Measurements from ENCODE around the gene ASMT.

ASMT gene

GRCh38 chrX:1609311-1609710, 5.5 kb upstream of the ASMT start:
- in situ Hi-C loops (cut with HindIII; ENCODE audit: low pct_ligation_motif_present, low sequenced_read_pairs), result no loop called here
- no peak overlapping the region for H3K4me3 ChIP-seq (ENCODE audit: low read depth, low read length)
- no peaks in the 10 kb centered on the region for H3K27me3 ChIP-seq (replicated peaks)
- DNase-seq, result no peak
- no peak overlapping the region for H3K27ac ChIP-seq
- no peak for TF ChIP-seq CTCF (IDR thresholded peaks at IDR 0.05; ENCODE audit: low read depth, low read length, missing control alignments)
- H3K36me3 ChIP-seq (replicated peaks), result no peaks in the 10 kb centered on the region

GRCh38 chrX:1609762-1610161, 5.1 kb upstream of the ASMT start:
- Histone ChIP-seq H3K27me3 (replicated peaks) (no peaks in the 10 kb centered on the region), H3K4me3 (ENCODE audit: low read depth, low read length) (no peak overlapping the region), H3K36me3 (replicated peaks) (no peaks in the 10 kb centered on the region), H3K27ac (no peak overlapping the region)
- in situ Hi-C loops (cut with HindIII; ENCODE audit: low pct_ligation_motif_present, low sequenced_read_pairs), result no loop called here
- TF ChIP-seq CTCF (IDR thresholded peaks at IDR 0.05; ENCODE audit: low read depth, low read length, missing control alignments), result no peak
- no peak for DNase-seq

GRCh38 chrX:1610166-1610565, 4.7 kb upstream of the ASMT start:
- Histone ChIP-seq H3K4me3 (ENCODE audit: low read depth, low read length) (no peak overlapping the region), H3K36me3 (replicated peaks) (no peaks in the 10 kb centered on the region), H3K27me3 (replicated peaks) (no peaks in the 10 kb centered on the region), H3K27ac (no peak overlapping the region)
- TF ChIP-seq CTCF (IDR thresholded peaks at IDR 0.05; ENCODE audit: low read depth, low read length, missing control alignments), result no peak
- in situ Hi-C loops (cut with HindIII; ENCODE audit: low pct_ligation_motif_present, low sequenced_read_pairs), result no loop called here
- DNase-seq, result no peak

GRCh38 chrX:1610736-1611135, 4.1 kb upstream of the ASMT start:
- Histone ChIP-seq H3K27me3 (replicated peaks) (no peaks in the 10 kb centered on the region), H3K27ac (no peak overlapping the region), H3K36me3 (replicated peaks) (no peaks in the 10 kb centered on the region), H3K4me3 (ENCODE audit: low read depth, low read length) (no peak overlapping the region)
- DNase-seq, result no peak
- in situ Hi-C loops (cut with HindIII; ENCODE audit: low pct_ligation_motif_present, low sequenced_read_pairs), result no loop called here
- no peak for TF ChIP-seq CTCF (IDR thresholded peaks at IDR 0.05; ENCODE audit: low read depth, low read length, missing control alignments)

GRCh38 chrX:1612641-1613286, 2.1 kb upstream of the ASMT start:
- H3K27me3 ChIP-seq (replicated peaks), result no peaks in the 10 kb centered on the region
- H3K4me3 ChIP-seq (ENCODE audit: low read depth, low read length), result no peak overlapping the region
- no peak for TF ChIP-seq CTCF (IDR thresholded peaks at IDR 0.05; ENCODE audit: low read depth, low read length, missing control alignments)
- in situ Hi-C loops (cut with HindIII; ENCODE audit: low pct_ligation_motif_present, low sequenced_read_pairs), result no loop called here
- no peak for DNase-seq
- H3K36me3 ChIP-seq (replicated peaks), result no peaks in the 10 kb centered on the region
- no peak overlapping the region for H3K27ac ChIP-seq

- no peaks in the 10 kb centered on the region for H3K27me3 ChIP-seq (replicated peaks)
- in situ Hi-C loops (cut with HindIII; ENCODE audit: low pct_ligation_motif_present, low sequenced_read_pairs), result no loop called here
- no peak for TF ChIP-seq CTCF (IDR thresholded peaks at IDR 0.05; ENCODE audit: low read depth, low read length, missing control alignments)
Observed at GRCh38 chrX:1618689-1619088, 3.8 kb downstream of the ASMT start.

More at GRCh38 chrX:1618689-1619088, 3.8 kb downstream of the ASMT start:
- H3K4me3 ChIP-seq (ENCODE audit: low read depth, low read length), result no peak overlapping the region
- H3K36me3 ChIP-seq (replicated peaks), result no peaks in the 10 kb centered on the region
- DNase-seq, result no peak
- H3K27ac ChIP-seq, result no peak overlapping the region
